HS-5 (cell line): ENCODE results near the gene RIPK1.
"Not testable (repeated sequence)": the region's sequence is repeated elsewhere in the genome, so short reads cannot be mapped to it uniquely, and the experiment has no call there.

ENCODE experiments used
- DNase-seq: peaks from one replicate; pipeline ENCODE4 v3.0.0-alpha.2; 2012; ENCODE audit warnings: low read depth

RIPK1 gene

GRCh38 chr6:3068329-3069214 lies at the start of gene RIPK1:
RIPK1 (plus strand) TSS chr6:3068494; CDS start chr6:3076824, 8,330 bp downstream.
- peak; percentile 55 for DNase-seq

- no peak for DNase-seq
Observed at GRCh38 chr6:3019065-3019464, 49.2 kb upstream of the RIPK1 start.

- no peak for DNase-seq
Observed at GRCh38 chr6:3019749-3020320, 48.5 kb upstream of the RIPK1 start.

GRCh38 chr6:3020976-3021598 lies 47.2 kb upstream of the RIPK1 start:
- not testable (repeated sequence) for DNase-seq

- no peak for DNase-seq
Observed at GRCh38 chr6:3022765-3023662, 45.3 kb upstream of the RIPK1 start.

- DNase-seq, result peak; percentile 91
Observed at GRCh38 chr6:3023663-3024483, 44.4 kb upstream of the RIPK1 start.

GRCh38 chr6:3026791-3027626 lies 41.3 kb upstream of the RIPK1 start:
- no peak for DNase-seq

- DNase-seq, result not testable (repeated sequence)
Observed at GRCh38 chr6:3028156-3028555, 40.1 kb upstream of the RIPK1 start.

GRCh38 chr6:3031857-3032640 lies 36.2 kb upstream of the RIPK1 start:
- DNase-seq, result no peak

- DNase-seq, result no peak
Observed at GRCh38 chr6:3032986-3033385, 35.3 kb upstream of the RIPK1 start.

GRCh38 chr6:3033652-3034051 lies 34.6 kb upstream of the RIPK1 start:
- no peak for DNase-seq

GRCh38 chr6:3035397-3035796 lies 32.9 kb upstream of the RIPK1 start:
- no peak for DNase-seq

GRCh38 chr6:3036861-3037637 lies 31.2 kb upstream of the RIPK1 start:
- no peak for DNase-seq

GRCh38 chr6:3037638-3038365 lies 30.5 kb upstream of the RIPK1 start:
- no peak for DNase-seq

GRCh38 chr6:3039384-3039783 lies 28.9 kb upstream of the RIPK1 start:
- no peak for DNase-seq

- no peak for DNase-seq
Observed at GRCh38 chr6:3041147-3041546, 27.1 kb upstream of the RIPK1 start.

GRCh38 chr6:3041606-3042005 lies 26.7 kb upstream of the RIPK1 start:
- DNase-seq, result no peak

- no peak for DNase-seq
Observed at GRCh38 chr6:3045369-3045768, 22.9 kb upstream of the RIPK1 start.
